ENCODE measurements around the gene USP11.

DNA sequence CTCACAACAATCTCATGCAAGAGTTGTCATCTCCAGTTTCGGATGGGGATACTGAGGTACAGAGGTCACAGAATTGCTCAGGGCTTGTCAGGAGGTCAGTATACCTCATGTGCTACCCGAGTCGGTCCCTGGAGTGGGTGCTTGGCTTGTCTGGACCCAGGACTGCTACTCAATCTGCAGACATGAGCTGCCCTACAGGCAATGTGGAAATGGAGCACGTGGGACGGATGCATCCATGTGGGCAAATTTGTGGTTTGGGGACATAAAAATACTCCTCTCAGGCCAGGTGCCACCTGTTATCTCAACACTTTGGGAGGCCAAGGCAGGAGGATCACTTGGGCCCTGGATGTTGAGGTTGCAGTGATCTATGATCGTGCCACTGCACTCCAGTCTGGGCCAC lies 15.8 kb downstream of the USP11 start:
- TF ChIP-seq GATA3 (IDR thresholded peaks at IDR 0.05; ENCODE audit: low read depth, low read length) (no peak), GATA2 (IDR thresholded peaks at IDR 0.05; ENCODE audit: low read depth, low read length) (no peak)
